Upper lobe of left lung (tissue), 6 donors: ENCODE measurements around the gene SNED1. TPM values are rescaled to one million over a fixed set of nuclear protein-coding genes. Genes with fewer than 3 reads are reported as not detected.

Experiments
- ATAC-seq, 2 donors: fragments of 200-7000 bp; cut with Tn5 transposase; one replicate each; pipeline ENCODE4 v1.9.1; 2022; ENCODE audit warnings: mild to moderate bottlenecking in 2 of 2, moderate library complexity in 2 of 2; ENCODE audit not compliant: low FRiP score in 2 of 2
- DNase-seq, 2 donors: peaks; one replicate each; pipeline ENCODE4 v3.0.0-alpha.2; 2019 to 2020
- H3K27ac ChIP-seq, 4 donors: fragments of 200-600 bp; sonication (generic); one replicate each; pipeline ENCODE4 v1.5.1; 2016 to 2019
- H3K27me3 ChIP-seq, 4 donors: fragments of 200-600 bp; sonication (generic); one replicate each; pipeline ENCODE4 v1.5.1; 2017 to 2019
- H3K36me3 ChIP-seq, 4 donors: fragments of 200-600 bp; sonication (generic); one replicate each; pipeline ENCODE4 v1.5.1; 2016 to 2019
- H3K4me1 ChIP-seq, 4 donors: fragments of 200-600 bp; sonication (generic); one replicate each; pipeline ENCODE4 v1.5.1; 2018 to 2019
- H3K4me3 ChIP-seq, 4 donors: fragments of 200-600 bp; sonication (generic); one replicate each; pipeline ENCODE4 v1.5.1; 2017 to 2019; ENCODE audit warnings: mild to moderate bottlenecking in 2 of 4, moderate library complexity in 1 of 4
- H3K9me3 ChIP-seq, 4 donors: fragments of 200-600 bp; sonication (generic); one replicate each; pipeline ENCODE4 v1.5.1; 2018 to 2019
- CTCF ChIP-seq, 6 experiments: fragments of 450-650 bp in 4 of 6; fragments of 200-600 bp in 2 of 6; sonication (generic) in 2 of 6; IDR thresholded peaks; one replicate each; pipeline ENCODE4 v1.5.1; 2016 to 2019; ENCODE audit warnings: antibody characterized with exemption in 6 of 6
- EP300 ChIP-seq, 4 donors: sonication (generic); formaldehyde crosslinking; IDR thresholded peaks; one replicate each; pipeline ENCODE4 v1.5.1; 2017; ENCODE audit warnings: antibody characterized with exemption in 4 of 4, control low read depth in 2 of 4
- POLR2A ChIP-seq, 4 donors: fragments of 450-650 bp; IDR thresholded peaks; one replicate each; pipeline ENCODE4 v1.5.1; 2016 to 2017; ENCODE audit warnings: antibody characterized with exemption in 4 of 4, mild to moderate bottlenecking in 2 of 4
- POLR2AphosphoS5 ChIP-seq, 2 donors: sonication (generic); formaldehyde crosslinking; IDR thresholded peaks; one replicate each; pipeline ENCODE4 v1.5.1; 2017; ENCODE audit warnings: antibody characterized with exemption in 2 of 2
- WGBS, 2 donors: methylation state at CpG; one replicate each; pipeline ENCODE4 v1.1.5; 2017 to 2018; 5-methylcytosine and 5-hydroxymethylcytosine counted together
- total RNA-seq, 6 donors: library from RNA; depleted of rRNA in 4 of 6; stranded (reverse); fragments of >200 nt in 4 of 6; gene quantifications; one replicate each; pipeline versions ENCODE4 v1.1.0 to v1.2.1, GENCODE V29; 2016 to 2021
- donor health status: DM: no; HTN: no; CAD: no; lungs with moderate emphysema.
- donor health status: DM: no; HTN: yes; CAD: no; lungs with severe emphysema.

The SNED1 gene
- total RNA-seq, 6 donors from 2014 or later, result 26.0 to 189 (median 38.9) TPM

- no peaks in the 10 kb centered on the region for H3K27me3 ChIP-seq
- H3K36me3 ChIP-seq, result peaks cover 0 to 32% (median 13%) of the 10 kb centered on the region in 4 donors
- H3K9me3 ChIP-seq, result peaks cover 0 to 4% (median 0%) of the 10 kb centered on the region in 4 donors
- no peak for TF ChIP-seq POLR2AphosphoS5 (IDR thresholded peaks at IDR 0.05)
- TF ChIP-seq POLR2A (IDR thresholded peaks at IDR 0.05), result no peak
- H3K4me3 ChIP-seq, result no peak overlapping the region
- no peak overlapping the region for H3K27ac ChIP-seq
- no peaks in the 10 kb centered on the region for H3K4me1 ChIP-seq
- DNase-seq, result no peak
- no peak for ATAC-seq
Measured at GRCh38 chr2:241043581-241043980, 45.2 kb downstream of the SNED1 start.

- DNase-seq, result peak in 1 of 2 donors; percentile 26
- Histone ChIP-seq H3K9me3 (peaks cover 0 to 4% (median 0%) of the 10 kb centered on the region in 4 donors), H3K4me1 (no peaks in the 10 kb centered on the region), H3K27me3 (no peaks in the 10 kb centered on the region), H3K36me3 (peaks cover 0 to 38% (median 29%) of the 10 kb centered on the region in 4 donors), H3K4me3 (no peak overlapping the region), H3K27ac (no peak overlapping the region)
- no peak for ATAC-seq
- WGBS, 2 donors, result 71 to 77% methylated on average over 6 of the region's 6 CpGs
- TF ChIP-seq CTCF (IDR thresholded peaks at IDR 0.05), result no peak
- no peak for TF ChIP-seq EP300 (IDR thresholded peaks at IDR 0.05)
- no peak for TF ChIP-seq POLR2A (IDR thresholded peaks at IDR 0.05)
- no peak for TF ChIP-seq POLR2AphosphoS5 (IDR thresholded peaks at IDR 0.05)
Measured at GRCh38 chr2:241047253-241048010, 49.0 kb downstream of the SNED1 start.

GRCh38 chr2:241048149-241048948, 49.9 kb downstream of the SNED1 start:
- Histone ChIP-seq H3K4me1 (no peaks in the 10 kb centered on the region), H3K27me3 (no peaks in the 10 kb centered on the region), H3K9me3 (peaks cover 0 to 4% (median 0%) of the 10 kb centered on the region in 4 donors), H3K4me3 (no peak overlapping the region), H3K36me3 (peaks cover 0 to 43% (median 32%) of the 10 kb centered on the region in 4 donors), H3K27ac (no peak overlapping the region)
- DNase-seq (peak in 1 of 2 donors; percentile 56), ATAC-seq (no peak)
- TF ChIP-seq CTCF (IDR thresholded peaks at IDR 0.05) (no peak), POLR2A (IDR thresholded peaks at IDR 0.05) (no peak), POLR2AphosphoS5 (IDR thresholded peaks at IDR 0.05) (no peak), EP300 (IDR thresholded peaks at IDR 0.05) (no peak)
- 89 to 95% methylated on average over 17 to 30 of the region's 30 CpGs for WGBS, 2 donors

- ATAC-seq, result no peak
- Histone ChIP-seq H3K4me1 (no peaks in the 10 kb centered on the region), H3K27me3 (no peaks in the 10 kb centered on the region), H3K9me3 (peaks cover 0 to 4% (median 0%) of the 10 kb centered on the region in 4 donors), H3K27ac (no peak overlapping the region), H3K4me3 (no peak overlapping the region), H3K36me3 (peaks cover 0 to 49% (median 35%) of the 10 kb centered on the region in 4 donors)
- WGBS, 2 donors, result 87 to 98% methylated on average over 6 to 10 of the region's 11 CpGs
- DNase-seq, result peak; percentile 17 to 67
- TF ChIP-seq POLR2AphosphoS5 (IDR thresholded peaks at IDR 0.05), result no peak
Measured at GRCh38 chr2:241048949-241049343, 50.5 kb downstream of the SNED1 start.

GRCh38 chr2:241049739-241050623, 51.6 kb downstream of the SNED1 start:
- Histone ChIP-seq H3K4me3 (no peak overlapping the region), H3K36me3 (peaks cover 0 to 51% (median 35%) of the 10 kb centered on the region in 4 donors), H3K27ac (no peak overlapping the region), H3K9me3 (no peaks in the 10 kb centered on the region), H3K4me1 (no peaks in the 10 kb centered on the region), H3K27me3 (no peaks in the 10 kb centered on the region)
- ATAC-seq (peak in 1 of 2 donors; percentile 31), DNase-seq (peak; percentile 16 to 81)
- TF ChIP-seq CTCF (IDR thresholded peaks at IDR 0.05) (no peak), POLR2AphosphoS5 (IDR thresholded peaks at IDR 0.05) (no peak), EP300 (IDR thresholded peaks at IDR 0.05) (no peak), POLR2A (IDR thresholded peaks at IDR 0.05) (no peak)
- WGBS, 2 donors, result 78 to 86% methylated on average over 29 to 37 of the region's 38 CpGs
